ENCODE results near the gene LACC1. TPM values are rescaled to one million over a fixed set of nuclear protein-coding genes. Genes with fewer than 3 reads are reported as not detected.

LACC1 gene
- total RNA-seq, 1 donor from 2014 or later, result 6.3 TPM

GRCh38 chr13:43933378-43933777, 53.7 kb downstream of the LACC1 start:
- H3K36me3 ChIP-seq, result no peaks in the 10 kb centered on the region
- peaks cover 0 to 6% of the 10 kb centered on the region in 2 donors for H3K4me1 ChIP-seq
- H3K4me3 ChIP-seq, result no peak overlapping the region
- H3K27me3 ChIP-seq, result no peaks in the 10 kb centered on the region
- no peak overlapping the region for H3K27ac ChIP-seq
- intact Hi-C loops (cut with DNase I), result no loop called here
- no peak for DNase-seq (ENCODE audit: low spot score in 2 of 2)
- no peaks in the 10 kb centered on the region for H3K9me3 ChIP-seq
- TF ChIP-seq CTCF (IDR thresholded peaks at IDR 0.05), result no peak

- no peak overlapping the region for H3K27ac ChIP-seq
- H3K36me3 ChIP-seq, result no peaks in the 10 kb centered on the region
- no peak for DNase-seq (ENCODE audit: low spot score in 2 of 2)
- TF ChIP-seq CTCF (IDR thresholded peaks at IDR 0.05), result no peak
- H3K27me3 ChIP-seq, result no peaks in the 10 kb centered on the region
- peaks cover 0 to 8% of the 10 kb centered on the region in 2 donors for H3K4me1 ChIP-seq
- intact Hi-C loops (cut with DNase I), result no loop called here
- H3K9me3 ChIP-seq, result no peaks in the 10 kb centered on the region
- no peak overlapping the region for H3K4me3 ChIP-seq
Observed at GRCh38 chr13:43934273-43934672, 54.6 kb downstream of the LACC1 start.

- no peak for TF ChIP-seq CTCF (IDR thresholded peaks at IDR 0.05)
- no peak for DNase-seq (ENCODE audit: low spot score in 2 of 2)
- Histone ChIP-seq H3K27ac (no peak overlapping the region), H3K4me1 (peaks cover 0 to 8% of the 10 kb centered on the region in 2 donors), H3K9me3 (no peaks in the 10 kb centered on the region), H3K27me3 (no peaks in the 10 kb centered on the region), H3K4me3 (no peak overlapping the region), H3K36me3 (no peaks in the 10 kb centered on the region)
- intact Hi-C loops (cut with DNase I), result no loop called here
Observed at GRCh38 chr13:43935878-43936277, 56.2 kb downstream of the LACC1 start.

GRCh38 chr13:43936647-43937046, 56.9 kb downstream of the LACC1 start:
- intact Hi-C loops (cut with DNase I), result no loop called here
- H3K27ac ChIP-seq, result no peak overlapping the region

GRCh38 chr13:43937839-43938238, 58.1 kb downstream of the LACC1 start:
- no peak overlapping the region for H3K27ac ChIP-seq
- H3K36me3 ChIP-seq, result no peaks in the 10 kb centered on the region
- no peaks in the 10 kb centered on the region for H3K27me3 ChIP-seq
- no peak for TF ChIP-seq CTCF (IDR thresholded peaks at IDR 0.05)
- no peak overlapping the region for H3K4me3 ChIP-seq
- H3K4me1 ChIP-seq, result peaks cover 0 to 8% of the 10 kb centered on the region in 2 donors
- DNase-seq (ENCODE audit: low spot score in 2 of 2), result no peak
- no peaks in the 10 kb centered on the region for H3K9me3 ChIP-seq
- intact Hi-C loops (cut with DNase I), result no loop called here

More at GRCh38 chr13:43936647-43937046, 56.9 kb downstream of the LACC1 start:
- Histone ChIP-seq H3K4me3 (no peak overlapping the region), H3K4me1 (peaks cover 0 to 8% of the 10 kb centered on the region in 2 donors), H3K36me3 (no peaks in the 10 kb centered on the region), H3K9me3 (no peaks in the 10 kb centered on the region), H3K27me3 (no peaks in the 10 kb centered on the region)
- no peak for TF ChIP-seq CTCF (IDR thresholded peaks at IDR 0.05)
- DNase-seq (ENCODE audit: low spot score in 2 of 2), result no peak

GRCh38 chr13:43938449-43938848, 58.7 kb downstream of the LACC1 start:
- no peak overlapping the region for H3K27ac ChIP-seq
- intact Hi-C loops (cut with DNase I), result no loop called here

More at GRCh38 chr13:43938449-43938848, 58.7 kb downstream of the LACC1 start:
- H3K27me3 ChIP-seq, result no peaks in the 10 kb centered on the region
- DNase-seq (ENCODE audit: low spot score in 2 of 2), result no peak
- TF ChIP-seq CTCF (IDR thresholded peaks at IDR 0.05), result no peak
- H3K4me1 ChIP-seq, result peaks cover 0 to 8% of the 10 kb centered on the region in 2 donors
- H3K36me3 ChIP-seq, result no peaks in the 10 kb centered on the region
- H3K4me3 ChIP-seq, result no peak overlapping the region
- H3K9me3 ChIP-seq, result no peaks in the 10 kb centered on the region
